NCI-H146 treated with DMSO at 0.1 percent for 48 hours (cell line): ENCODE results near the gene MB21D2.

Experiments used
- DNase-seq: peaks from one replicate; lab custom pipeline; 2025; ENCODE audit not compliant: unreplicated experiment; lab: John Stamatoyannopoulos, UW

The MB21D2 gene

GRCh38 chr3:192835818-192836815, 81.5 kb downstream of the MB21D2 start:
- no peak for DNase-seq

GRCh38 chr3:192834428-192834827, 83.2 kb downstream of the MB21D2 start:
- DNase-seq: no peak

GRCh38 chr3:192833177-192833890, 84.3 kb downstream of the MB21D2 start:
- DNase-seq: no peak

GRCh38 chr3:192831801-192832347, 85.8 kb downstream of the MB21D2 start:
- DNase-seq: no peak

GRCh38 chr3:192831111-192831644, 86.5 kb downstream of the MB21D2 start:
- no peak for DNase-seq

GRCh38 chr3:192830291-192831110, 87.2 kb downstream of the MB21D2 start:
- no peak for DNase-seq

- DNase-seq: no peak
Measured at GRCh38 chr3:192827863-192828594, 89.6 kb downstream of the MB21D2 start.

GRCh38 chr3:192827208-192827607, 90.4 kb downstream of the MB21D2 start:
- DNase-seq: no peak

- no peak for DNase-seq
Measured at GRCh38 chr3:192826214-192827006, 91.2 kb downstream of the MB21D2 start.

- DNase-seq: no peak
Measured at GRCh38 chr3:192825657-192826200, 91.9 kb downstream of the MB21D2 start.

- DNase-seq: no peak
Measured at GRCh38 chr3:192825216-192825615, 92.4 kb downstream of the MB21D2 start.

GRCh38 chr3:192824313-192824712, 93.3 kb downstream of the MB21D2 start:
- DNase-seq: no peak

GRCh38 chr3:192821161-192821560, 96.5 kb downstream of the MB21D2 start:
- no peak for DNase-seq

- DNase-seq: no peak
Measured at GRCh38 chr3:192820161-192820560, 97.5 kb downstream of the MB21D2 start.

GRCh38 chr3:192819001-192819569, 98.6 kb downstream of the MB21D2 start:
- DNase-seq: no peak

GRCh38 chr3:192818126-192818525, 99.5 kb downstream of the MB21D2 start:
- DNase-seq: no peak

- DNase-seq: no peak
Measured at GRCh38 chr3:192817506-192817905, 100.2 kb downstream of the MB21D2 start.

GRCh38 chr3:192817053-192817452, 100.6 kb downstream of the MB21D2 start:
- no peak for DNase-seq
